Activated CD4-positive, alpha-beta memory T cell treated with anti-CD3 and anti-CD28 coated beads, Interleukin-2, amount 10 ng/mL, durations not matched to agents 7 days and 5 days (primary cell): ENCODE data around the gene ROR2. TPM values are rescaled to one million over a fixed set of nuclear protein-coding genes. Genes with fewer than 3 reads are reported as not detected.

Experiments
- CTCF ChIA-PET: fragments of 350-600 bp; sonication (Branson Sonifier 250); formaldehyde crosslinking; loops from one replicate; lab custom pipeline; 2021; ENCODE audit warnings: antibody characterized with exemption, inconsistent platforms; lab: Charles Lee
- POLR2A ChIA-PET: fragments of 350-600 bp; sonication (Branson Sonifier 250); formaldehyde crosslinking; loops from one replicate; lab custom pipeline; 2021; ENCODE audit warnings: antibody characterized with exemption; lab: Charles Lee
- DNase-seq: peaks from one replicate; pipeline ENCODE4 v3.0.0-alpha.2; 2020
- H3K27ac Mint-ChIP-seq: one replicate; pipeline ENCODE4 v1.8.0; 2021; ENCODE audit warnings: mild to moderate bottlenecking, mixed read lengths
- H3K27me3 Mint-ChIP-seq: one replicate; pipeline ENCODE4 v1.8.0; 2021; ENCODE audit warnings: mixed read lengths
- H3K36me3 Mint-ChIP-seq: one replicate; pipeline ENCODE4 v1.8.0; 2021; ENCODE audit warnings: low read depth, mixed read lengths
- H3K4me1 Mint-ChIP-seq: one replicate; pipeline ENCODE4 v1.8.0; 2021; ENCODE audit warnings: mixed read lengths
- H3K4me3 Mint-ChIP-seq: one replicate; pipeline ENCODE4 v1.8.0; 2021; ENCODE audit warnings: mild to moderate bottlenecking, mixed read lengths
- H3K9me3 Mint-ChIP-seq: one replicate; pipeline ENCODE4 v1.8.0; 2021; ENCODE audit warnings: mixed read lengths
- total RNA-seq, 2 experiments: library from RNA; stranded (reverse); gene quantifications; one replicate each; pipeline ENCODE4 v1.2.3, GENCODE V29; 2021

ROR2 gene
- total RNA-seq, 2 experiments from 2014 or later, result 2.1 TPM

DNA sequence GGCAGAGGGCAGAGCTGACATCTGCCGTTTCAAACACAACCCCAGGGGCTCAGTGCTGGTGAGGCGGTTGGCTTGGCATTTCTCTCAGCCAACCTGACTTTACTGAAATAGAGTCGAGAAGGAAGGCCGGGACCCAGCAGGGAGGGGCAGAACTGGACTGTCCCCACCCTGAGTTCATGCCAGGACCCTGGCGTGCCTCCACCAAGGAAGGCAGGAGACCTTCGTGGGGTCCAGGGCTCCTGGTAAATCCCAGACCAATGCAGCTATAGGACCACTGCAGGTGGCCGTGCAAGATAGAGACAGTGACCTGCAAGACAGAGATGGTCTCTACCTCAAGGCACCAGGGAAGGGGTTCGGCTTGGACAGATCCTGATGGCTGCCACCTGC is 132.9 kb downstream of the ROR2 start:
- no peaks in the 10 kb centered on the region for H3K9me3 Mint-ChIP-seq
- H3K36me3 Mint-ChIP-seq, result no peaks in the 10 kb centered on the region
- H3K27ac Mint-ChIP-seq, result no peak overlapping the region
- peaks cover 5% of the 10 kb centered on the region for H3K27me3 Mint-ChIP-seq
- DNase-seq, result no peak
- ChIA-PET POLR2A (no interaction called here), CTCF (no interaction called here)
- no peaks in the 10 kb centered on the region for H3K4me1 Mint-ChIP-seq
- no peak overlapping the region for H3K4me3 Mint-ChIP-seq

DNA sequence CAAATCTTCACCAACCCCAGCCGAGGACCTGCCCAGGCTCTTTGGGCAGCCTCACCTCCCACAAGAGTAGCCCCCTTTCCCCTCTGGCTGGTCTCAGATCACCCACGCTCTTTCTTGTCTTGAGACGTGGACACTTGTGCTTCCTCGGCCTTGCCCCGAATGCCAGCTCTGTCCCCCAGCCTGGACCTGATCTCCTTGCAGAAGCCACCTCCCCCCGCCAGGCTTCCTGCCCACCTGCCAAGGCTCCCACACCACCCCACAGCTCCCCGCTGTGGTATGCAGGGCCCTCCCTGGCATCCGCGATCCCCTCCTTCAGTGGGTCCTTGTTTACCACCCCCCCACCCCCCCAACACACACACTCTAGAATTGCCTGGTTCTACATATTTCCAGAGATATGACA is 133.7 kb downstream of the ROR2 start:
- H3K4me3 Mint-ChIP-seq, result no peak overlapping the region
- ChIA-PET POLR2A (no interaction called here), CTCF (no interaction called here)
- peaks cover 2% of the 10 kb centered on the region for H3K27me3 Mint-ChIP-seq
- no peak overlapping the region for H3K27ac Mint-ChIP-seq
- no peaks in the 10 kb centered on the region for H3K4me1 Mint-ChIP-seq
- no peaks in the 10 kb centered on the region for H3K36me3 Mint-ChIP-seq
- H3K9me3 Mint-ChIP-seq, result no peaks in the 10 kb centered on the region
- DNase-seq, result no peak

DNA sequence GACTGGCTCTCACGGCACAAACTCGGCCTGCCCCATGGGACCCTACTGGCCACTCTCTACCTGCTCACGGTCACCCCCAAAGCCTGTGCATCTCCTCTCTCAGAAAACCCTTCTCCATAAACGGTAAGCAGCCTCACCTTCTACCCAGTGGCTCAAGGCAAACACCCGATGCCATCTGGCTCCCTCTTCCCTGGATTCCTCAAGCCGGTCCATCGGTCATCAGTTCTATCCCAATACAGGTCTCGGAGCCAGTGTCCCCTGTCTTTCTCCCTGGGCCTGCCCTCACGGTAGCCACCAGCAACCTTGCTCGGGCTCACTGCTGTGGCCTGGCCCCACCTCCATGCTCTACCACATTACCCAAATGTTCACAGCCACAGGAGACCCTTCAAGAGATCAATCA is 134.1 kb downstream of the ROR2 start:
- CTCF ChIA-PET, result no interaction called here
- POLR2A ChIA-PET, result no interaction called here

DNA sequence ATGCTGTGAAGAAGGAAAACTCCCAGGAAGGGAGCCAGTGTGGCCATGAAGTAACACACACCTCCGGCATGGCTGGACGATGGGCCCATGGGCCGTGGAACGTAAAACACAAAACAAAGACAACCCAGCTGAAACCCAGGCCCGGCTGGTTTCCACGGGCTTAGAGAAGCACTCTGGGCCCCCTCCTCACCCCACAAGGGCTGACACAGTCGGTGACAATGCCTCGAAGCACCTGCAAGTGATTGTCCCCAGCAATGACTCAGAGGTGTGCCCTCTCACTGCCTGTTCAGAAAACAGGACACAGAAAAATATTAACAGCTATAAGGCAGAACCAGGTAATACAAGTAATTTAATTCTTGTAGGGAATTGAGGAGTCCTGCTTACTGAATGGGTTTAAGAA is 135.3 kb downstream of the ROR2 start:
- no peak overlapping the region for H3K4me3 Mint-ChIP-seq
- no peaks in the 10 kb centered on the region for H3K4me1 Mint-ChIP-seq
- no peaks in the 10 kb centered on the region for H3K9me3 Mint-ChIP-seq
- H3K36me3 Mint-ChIP-seq, result no peaks in the 10 kb centered on the region
- ChIA-PET POLR2A (no interaction called here), CTCF (no interaction called here)
- no peak overlapping the region for H3K27ac Mint-ChIP-seq
- DNase-seq, result no peak
- no peaks in the 10 kb centered on the region for H3K27me3 Mint-ChIP-seq

More for the DNA sequence above, 134.1 kb downstream of the ROR2 start:
- Mint-ChIP-seq H3K9me3 (no peaks in the 10 kb centered on the region), H3K27ac (no peak overlapping the region), H3K27me3 (no peaks in the 10 kb centered on the region), H3K36me3 (no peaks in the 10 kb centered on the region), H3K4me1 (no peaks in the 10 kb centered on the region), H3K4me3 (no peak overlapping the region)
- DNase-seq, result no peak

DNA sequence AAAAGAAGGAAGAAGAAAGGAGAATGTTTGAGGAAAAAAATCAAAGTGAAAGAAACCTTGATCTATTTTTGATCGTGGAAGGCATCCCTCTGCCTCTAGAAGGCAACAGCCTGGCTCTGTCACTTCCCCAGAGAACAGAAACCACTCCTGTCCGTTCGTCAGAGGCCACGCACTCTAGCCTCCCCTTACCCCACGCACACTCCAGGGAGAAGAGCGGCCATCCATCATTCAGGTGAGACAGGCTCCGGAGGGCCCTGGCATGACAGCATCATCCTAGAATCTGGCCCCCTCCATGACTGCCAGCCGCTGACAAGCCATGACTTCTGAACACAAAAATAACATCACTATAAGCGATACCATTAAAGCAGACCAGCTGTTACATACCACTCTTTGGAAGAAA is 135.8 kb downstream of the ROR2 start:
- Mint-ChIP-seq H3K27ac (no peak overlapping the region), H3K4me1 (no peaks in the 10 kb centered on the region), H3K36me3 (no peaks in the 10 kb centered on the region), H3K27me3 (no peaks in the 10 kb centered on the region), H3K4me3 (no peak overlapping the region), H3K9me3 (no peaks in the 10 kb centered on the region)
- ChIA-PET CTCF (no interaction called here), POLR2A (no interaction called here)
- no peak for DNase-seq

DNA sequence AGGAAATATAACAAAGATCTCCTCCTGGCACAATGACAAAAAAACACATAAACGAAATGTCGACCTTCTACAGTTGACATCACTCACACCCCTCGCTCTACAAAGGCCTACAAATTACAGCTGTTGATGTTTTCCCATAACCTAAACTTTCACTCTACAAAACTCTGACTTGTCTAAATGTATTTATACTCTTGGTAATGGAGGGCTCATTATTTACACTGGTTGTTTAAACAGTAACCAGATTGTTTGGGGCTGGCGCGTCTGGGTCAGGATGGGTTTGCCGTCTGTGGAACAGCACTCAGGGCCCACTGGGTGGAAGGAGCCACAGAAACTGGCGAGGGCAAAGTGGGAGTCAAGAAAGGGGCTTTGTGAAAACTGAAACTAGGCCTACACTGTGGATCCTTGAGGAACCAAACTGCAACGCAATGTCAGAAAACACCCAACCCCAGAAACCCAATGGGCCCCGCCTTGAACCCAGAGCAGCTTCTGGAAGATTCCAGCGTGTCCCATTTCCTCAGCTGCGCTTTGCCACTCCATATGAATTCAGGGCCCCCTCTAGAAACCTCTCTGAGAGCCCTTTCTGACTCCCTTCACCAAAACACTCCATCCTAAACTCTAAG is 136.7 kb downstream of the ROR2 start:
- CTCF ChIA-PET, result no interaction called here
- Mint-ChIP-seq H3K36me3 (no peaks in the 10 kb centered on the region), H3K27me3 (no peaks in the 10 kb centered on the region), H3K4me3 (no peak overlapping the region), H3K4me1 (no peaks in the 10 kb centered on the region), H3K27ac (no peak overlapping the region), H3K9me3 (no peaks in the 10 kb centered on the region)
- POLR2A ChIA-PET, result no interaction called here
- no peak for DNase-seq

DNA sequence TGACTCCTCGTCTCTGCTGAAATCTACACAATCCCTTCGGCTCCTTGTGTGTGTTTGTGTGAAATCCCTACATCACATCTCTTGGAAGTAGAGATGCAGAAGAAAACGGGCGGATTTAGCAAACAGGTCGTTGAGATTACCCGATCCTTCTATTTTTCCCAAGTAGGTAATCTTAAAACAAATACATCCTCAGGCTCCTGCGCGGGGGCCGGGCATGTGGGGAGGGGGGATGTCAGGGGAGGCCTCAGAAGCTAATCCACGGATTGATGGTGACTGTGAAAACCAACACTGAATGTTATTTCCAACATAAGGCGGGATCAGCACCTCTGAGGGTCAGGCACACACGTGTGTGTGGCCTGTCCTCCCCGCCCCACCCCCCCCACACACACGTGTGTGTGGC is 137.8 kb downstream of the ROR2 start:
- H3K36me3 Mint-ChIP-seq, result no peaks in the 10 kb centered on the region
- H3K27ac Mint-ChIP-seq, result no peak overlapping the region
- H3K4me3 Mint-ChIP-seq, result no peak overlapping the region
- no peaks in the 10 kb centered on the region for H3K9me3 Mint-ChIP-seq
- CTCF ChIA-PET, result no interaction called here
- no peak for DNase-seq
- no peaks in the 10 kb centered on the region for H3K27me3 Mint-ChIP-seq
- H3K4me1 Mint-ChIP-seq, result no peaks in the 10 kb centered on the region
- POLR2A ChIA-PET, result no interaction called here

DNA sequence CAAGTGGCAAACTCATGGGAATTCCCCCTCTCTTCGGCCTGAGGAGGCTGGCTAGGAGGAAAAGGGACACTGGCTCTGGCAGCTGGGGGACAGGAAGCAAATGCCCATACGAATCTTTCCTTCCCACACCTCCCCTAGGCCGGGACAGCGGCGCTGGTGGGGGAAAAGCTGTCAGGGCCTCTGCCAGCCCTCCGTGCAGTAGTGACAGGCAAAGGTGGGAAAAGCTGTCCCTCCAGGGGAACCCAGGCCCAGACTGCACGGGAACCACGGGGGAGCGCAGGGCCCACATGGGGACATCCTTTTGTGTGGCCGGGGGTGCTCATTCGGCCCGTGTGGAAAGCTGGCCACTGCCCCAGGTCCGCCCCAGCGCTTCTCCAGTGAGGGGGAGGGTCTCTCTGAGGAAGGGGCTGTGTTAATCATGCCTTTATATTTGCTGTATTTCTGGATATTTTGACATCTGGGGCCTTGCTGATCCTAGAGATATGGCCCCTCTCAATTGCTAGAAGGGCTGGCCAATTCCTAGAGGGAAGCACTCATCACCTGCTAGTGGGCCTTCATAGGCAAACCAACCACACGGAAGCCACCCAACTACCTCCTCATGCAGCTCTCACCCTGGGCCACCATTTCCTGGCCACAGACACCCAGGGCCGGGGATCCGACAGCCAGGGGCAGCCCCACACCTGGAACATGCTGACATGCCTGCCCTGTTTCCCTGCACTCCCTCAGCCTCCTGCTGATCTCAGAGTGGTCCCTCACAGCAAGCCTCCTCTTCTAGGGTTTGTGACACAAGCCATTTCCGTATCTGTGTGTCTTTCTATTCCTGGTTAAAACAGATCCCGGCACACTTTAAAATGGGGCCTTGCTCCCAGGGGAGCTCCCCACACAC is 138.8 kb downstream of the ROR2 start:
- H3K27me3 Mint-ChIP-seq, result peaks cover under 1% of the 10 kb centered on the region
- H3K9me3 Mint-ChIP-seq, result no peaks in the 10 kb centered on the region
- H3K4me1 Mint-ChIP-seq, result no peaks in the 10 kb centered on the region
- DNase-seq, result no peak
- no peak overlapping the region for H3K4me3 Mint-ChIP-seq
- H3K27ac Mint-ChIP-seq, result no peak overlapping the region
- H3K36me3 Mint-ChIP-seq, result no peaks in the 10 kb centered on the region
- CTCF ChIA-PET, result no interaction called here
- POLR2A ChIA-PET, result no interaction called here

DNA sequence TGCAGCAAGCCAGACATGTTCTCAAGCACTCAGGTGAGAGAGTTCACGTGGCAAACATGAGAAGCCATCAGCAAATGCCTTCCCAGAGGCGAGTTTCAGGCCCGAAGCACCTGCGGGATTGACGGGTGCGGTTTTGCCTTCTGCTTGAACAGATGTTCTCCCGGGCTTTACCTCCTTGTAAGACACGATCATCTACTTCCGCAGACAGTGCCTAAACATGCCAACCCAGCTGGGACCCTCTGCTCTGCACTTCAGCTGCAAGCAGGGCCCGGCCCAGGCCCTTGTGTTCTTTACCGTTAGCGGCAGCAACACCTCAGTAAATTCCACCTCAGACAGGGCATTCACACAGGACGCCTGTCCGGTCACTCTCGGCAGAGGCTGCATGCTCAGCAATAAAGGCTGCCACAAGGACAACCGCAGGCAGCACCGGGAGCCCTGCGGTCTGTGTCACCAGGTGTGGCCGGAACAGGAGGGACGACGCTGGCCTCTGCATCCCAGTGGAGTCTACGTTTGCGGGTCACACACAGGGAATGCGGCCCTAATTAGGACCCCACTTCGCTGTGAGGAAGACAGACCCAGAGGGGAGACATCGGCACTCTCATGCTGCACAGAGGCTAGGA is 139.6 kb downstream of the ROR2 start:
- ChIA-PET POLR2A (no interaction called here), CTCF (no interaction called here)
- no peak for DNase-seq
- no peaks in the 10 kb centered on the region for H3K9me3 Mint-ChIP-seq
- no peak overlapping the region for H3K4me3 Mint-ChIP-seq
- H3K27ac Mint-ChIP-seq, result no peak overlapping the region
- no peaks in the 10 kb centered on the region for H3K36me3 Mint-ChIP-seq
- H3K4me1 Mint-ChIP-seq, result no peaks in the 10 kb centered on the region
- H3K27me3 Mint-ChIP-seq, result peaks cover 1% of the 10 kb centered on the region

DNA sequence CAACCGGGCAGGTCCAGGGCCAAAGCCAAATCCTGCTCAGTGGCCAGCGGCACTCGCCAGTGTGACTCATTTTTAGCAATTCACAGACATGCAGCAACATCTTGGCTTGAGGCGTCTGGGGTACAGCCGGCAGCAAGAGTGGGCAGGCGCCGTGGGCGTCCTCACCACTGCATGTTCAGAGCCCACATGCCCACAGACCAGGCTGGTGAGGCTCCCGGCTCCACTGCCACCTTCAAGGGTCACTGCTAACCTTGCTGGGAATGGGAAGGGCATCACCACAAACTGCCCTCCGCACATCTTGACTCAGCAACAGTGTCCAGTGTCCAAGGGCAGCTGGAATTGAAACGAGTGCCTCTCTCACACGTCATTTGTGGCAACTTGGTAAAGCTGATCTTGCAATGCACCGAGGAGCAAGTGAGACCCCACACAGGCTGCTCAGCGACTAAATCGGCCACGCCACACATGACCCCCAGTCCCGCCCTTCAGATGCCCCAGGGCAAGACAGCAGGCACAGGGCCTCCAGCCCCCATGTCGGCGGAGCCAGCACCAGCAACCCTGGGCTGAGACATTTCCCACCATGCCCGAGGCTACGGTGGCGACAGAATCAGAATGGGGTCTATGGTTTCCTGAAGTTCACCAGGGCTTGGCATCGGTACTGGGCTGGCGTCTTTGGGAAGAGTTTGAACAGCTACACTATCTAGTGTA is 140.3 kb downstream of the ROR2 start:
- Mint-ChIP-seq H3K27ac (no peak overlapping the region), H3K4me3 (no peak overlapping the region), H3K9me3 (no peaks in the 10 kb centered on the region), H3K4me1 (no peaks in the 10 kb centered on the region), H3K27me3 (peaks cover 1% of the 10 kb centered on the region), H3K36me3 (no peaks in the 10 kb centered on the region)
- no peak for DNase-seq
- CTCF ChIA-PET, result interaction anchor here (0.6 kb wide), 1 partner anchor 70 kb away, joined by 4 read pairs; no protein-coding TSS in a partner anchor
- POLR2A ChIA-PET, result no interaction called here

DNA sequence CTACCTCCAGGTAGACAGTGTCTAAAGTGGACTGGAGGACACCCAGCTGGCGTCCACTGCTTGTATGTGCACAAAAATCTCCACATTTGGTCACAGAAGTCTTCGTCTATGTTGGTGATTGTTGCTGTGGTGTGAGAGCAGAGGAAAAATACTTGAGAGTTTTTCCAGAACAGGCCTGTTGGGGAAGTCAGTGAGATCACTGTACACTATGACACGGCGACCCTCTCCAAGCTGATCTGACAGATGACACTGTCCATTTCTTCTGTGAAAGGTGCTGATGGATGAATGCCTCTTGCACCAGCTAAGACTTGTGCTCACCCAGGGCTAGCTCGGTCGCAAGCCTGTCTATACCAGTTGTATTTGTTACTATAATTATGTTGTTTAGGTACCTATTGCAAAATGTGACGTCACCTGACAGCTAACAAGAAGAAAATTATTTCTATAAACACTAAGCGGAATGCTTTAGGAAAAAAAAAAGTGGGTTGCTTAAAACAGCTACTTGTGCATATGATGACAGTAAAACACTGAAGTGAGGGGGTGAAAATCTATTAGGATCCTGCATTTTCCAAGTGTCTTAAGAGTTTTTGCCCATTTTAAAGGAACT is 142.3 kb downstream of the ROR2 start:
- Mint-ChIP-seq H3K4me3 (no peak overlapping the region), H3K27ac (no peak overlapping the region), H3K4me1 (peaks cover 2% of the 10 kb centered on the region), H3K36me3 (no peaks in the 10 kb centered on the region), H3K9me3 (no peaks in the 10 kb centered on the region), H3K27me3 (peaks cover 1% of the 10 kb centered on the region)
- DNase-seq, result no peak
- ChIA-PET CTCF (interaction anchor here (1.2 kb wide), 1 partner anchor 143 kb away, joined by 4 read pairs; no protein-coding TSS in a partner anchor), POLR2A (no interaction called here)

DNA sequence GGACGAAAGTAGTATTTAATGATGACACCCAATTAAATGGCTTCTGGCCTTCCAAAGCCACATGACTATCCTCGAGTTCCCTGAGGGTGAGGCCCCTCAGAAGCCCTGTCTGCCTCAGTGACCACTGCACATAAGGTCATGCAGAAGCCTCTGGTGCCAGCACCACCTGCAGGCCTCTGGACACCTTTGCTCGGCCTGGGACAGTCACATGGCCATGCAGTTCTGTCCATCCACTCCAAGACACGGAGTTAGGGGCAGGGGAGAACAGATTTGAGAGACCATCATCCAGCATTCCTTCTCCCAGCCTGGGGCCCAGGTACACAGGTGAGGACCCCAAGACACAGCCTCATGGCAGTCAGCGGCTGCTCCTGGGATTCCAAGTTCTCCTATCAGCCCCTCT is 145.0 kb downstream of the ROR2 start:
- Mint-ChIP-seq H3K4me1 (peaks cover 12% of the 10 kb centered on the region), H3K27me3 (peaks cover 4% of the 10 kb centered on the region), H3K4me3 (no peak overlapping the region), H3K9me3 (no peaks in the 10 kb centered on the region), H3K36me3 (no peaks in the 10 kb centered on the region), H3K27ac (no peak overlapping the region)
- no peak for DNase-seq
- ChIA-PET POLR2A (no interaction called here), CTCF (no interaction called here)
